B cell (primary cell): Measurements from ENCODE around the gene MSX1.

Experiments
- CTCF ChIP-seq: fragments of 200-600 bp; IDR thresholded peaks from one replicate; pipeline ENCODE4 v1.8.0; 2022; ENCODE audit warnings: antibody characterized with exemption, mild to moderate bottlenecking
- EZH2 ChIP-seq: IDR thresholded peaks from 2 replicates; pipeline ENCODE4 v1.6.1; 2012; ENCODE audit warnings: borderline replicate concordance, low read depth, mild to moderate bottlenecking, moderate library complexity, low read length; ENCODE audit not compliant: insufficient read depth, poor library complexity, severe bottlenecking

- TF ChIP-seq CTCF (no peak), EZH2 (no peak)
Measured at GRCh38 chr4:4881432-4881831, 22.0 kb downstream of the MSX1 start.
